ENCODE results near the gene IL37.

GRCh38 chr2:112938904-112939303 lies 27.9 kb downstream of the IL37 start:
- TF ChIP-seq EZH2 (IDR thresholded peaks at IDR 0.05; ENCODE audit: low read depth) (no peak), CTCF (conservative IDR thresholded peaks at IDR 0.05) (no peak)
